Endothelial cell of hepatic sinusoid (primary cell): ENCODE results near the gene SEPTIN2.
"Not testable (repeated sequence)": the region's sequence is repeated elsewhere in the genome, so short reads cannot be mapped to it uniquely, and the experiment has no call there.

Experiments
- in situ Hi-C: cut with HindIII; loops from 2 replicates; pipeline ENCODE4 v1.10.0; 2017; ENCODE audit warnings: low sequenced_read_pairs

SEPTIN2 gene

GRCh38 chr2:241313543-241314095 is 2.1 kb upstream of the SEPTIN2 start:
- in situ Hi-C loops: no loop called here

- in situ Hi-C loops: no loop called here
Observed at GRCh38 chr2:241314226-241315092, 1.3 kb upstream of the SEPTIN2 start.

DNA sequence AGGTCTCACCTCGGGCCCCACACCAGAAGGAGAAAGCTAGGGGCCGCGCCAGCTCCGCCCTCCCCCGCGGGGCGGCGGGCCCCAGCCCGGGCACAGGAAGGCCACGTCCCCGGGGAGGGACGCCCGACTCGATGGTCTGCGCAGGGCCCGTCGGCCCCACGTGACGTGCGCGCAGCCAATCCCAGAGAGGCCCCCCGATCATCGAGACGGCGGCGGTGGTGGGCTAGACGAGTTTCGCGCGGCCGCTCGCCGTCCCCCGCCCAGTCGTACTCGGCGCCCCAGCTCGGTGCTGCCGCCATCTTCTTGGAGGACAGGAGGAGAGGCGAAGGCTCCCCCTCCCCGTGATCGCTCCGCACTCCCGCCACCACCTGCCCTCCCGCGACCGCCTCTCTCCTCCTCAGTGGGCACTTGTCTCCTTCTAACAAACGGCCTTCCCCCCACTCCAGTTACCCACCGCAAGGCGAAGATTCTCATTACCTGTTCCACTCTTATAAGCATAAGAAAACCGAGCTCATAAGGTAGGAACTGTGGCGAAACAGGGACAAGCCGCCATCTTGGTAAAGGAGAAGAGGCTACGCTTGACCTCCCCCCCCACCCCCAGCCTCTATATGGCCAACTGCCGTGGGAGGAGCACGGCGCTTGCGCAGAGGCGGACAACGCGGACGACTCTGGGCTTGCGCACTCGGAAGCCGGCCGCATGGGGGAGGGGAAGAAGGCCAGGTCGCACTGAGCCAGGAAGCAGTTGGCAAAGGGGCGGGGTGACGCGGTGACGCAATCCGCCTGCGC is 439 bp upstream of the SEPTIN2 start, which contains the start of gene HDLBP:
Gene HDLBP (minus strand): TSS at position 580 of the 786 bp plus-strand sequence. CDS start 48,803 bp downstream, outside the sequence.
- in situ Hi-C loops: no loop called here

GRCh38 chr2:241316825-241317224 is 1.1 kb downstream of the SEPTIN2 start:
- in situ Hi-C loops: no loop called here

DNA sequence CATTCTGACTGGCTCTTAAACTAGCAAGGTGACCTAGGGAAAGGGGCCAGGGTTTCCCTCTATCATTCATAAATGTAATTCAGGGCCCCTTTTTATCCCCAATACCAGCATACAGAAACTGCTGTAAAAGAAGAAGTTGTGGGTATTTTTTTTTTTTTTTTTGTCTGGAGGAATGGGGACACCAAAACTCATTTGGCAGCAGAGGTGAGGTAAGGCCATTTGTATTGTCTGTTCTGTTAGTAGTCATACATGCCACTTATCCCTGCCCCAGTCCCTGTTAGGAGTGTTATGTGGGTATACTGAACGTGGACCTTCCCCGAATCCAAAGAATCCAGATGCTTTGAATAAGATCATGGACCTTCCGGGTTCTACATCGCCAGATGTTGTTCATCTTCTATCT is 1.7 kb downstream of the SEPTIN2 start:
- in situ Hi-C loops: no loop called here

DNA sequence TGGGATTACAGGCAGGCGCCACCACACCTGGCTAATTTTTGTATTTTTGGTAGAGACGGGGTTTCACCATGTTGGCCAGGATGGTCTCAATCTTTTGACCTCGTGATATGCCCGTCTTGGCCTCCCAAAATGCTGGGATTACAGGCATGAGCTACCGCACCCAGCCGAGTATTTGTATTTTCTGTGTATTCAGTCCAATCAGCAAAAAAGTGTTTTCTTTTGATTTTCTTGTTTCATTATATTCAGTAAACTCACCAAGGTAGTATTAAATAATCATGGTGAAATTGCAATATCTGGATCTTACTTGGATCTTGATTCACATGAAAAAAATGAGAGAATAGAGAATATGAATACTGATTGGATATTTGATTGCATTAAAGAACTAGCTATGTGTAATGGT is 3.1 kb downstream of the SEPTIN2 start:
- in situ Hi-C loops: not testable (repeated sequence)

GRCh38 chr2:241320394-241320793 is 4.7 kb downstream of the SEPTIN2 start:
- in situ Hi-C loops: no loop called here

GRCh38 chr2:241321033-241321432 is 5.3 kb downstream of the SEPTIN2 start:
- in situ Hi-C loops: no loop called here

- in situ Hi-C loops: no loop called here
Observed at GRCh38 chr2:241321886-241322285, 6.2 kb downstream of the SEPTIN2 start.

GRCh38 chr2:241323778-241324177 is 8.1 kb downstream of the SEPTIN2 start:
- in situ Hi-C loops: no loop called here

DNA sequence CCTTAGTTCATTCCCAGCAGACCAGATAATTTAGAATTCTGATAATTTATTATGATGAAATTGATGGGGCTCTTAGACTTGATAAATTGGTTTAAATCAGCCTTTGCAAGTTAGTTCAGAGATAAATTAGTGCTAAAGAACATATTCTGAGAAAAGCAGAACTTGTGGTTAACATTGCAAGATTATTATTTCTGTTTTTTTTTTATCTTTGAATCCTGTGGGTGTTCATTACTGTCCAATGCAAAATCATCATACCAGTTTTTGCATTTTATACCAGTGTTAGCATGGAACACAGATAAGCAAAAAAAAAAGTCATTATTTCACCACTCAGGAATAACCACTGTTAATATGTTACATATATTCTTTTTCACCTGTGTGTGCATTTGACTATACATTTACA is 9.1 kb downstream of the SEPTIN2 start:
- in situ Hi-C loops: loop anchor here (5.0 kb wide), 1 partner anchor 108 kb away; no protein-coding TSS in a partner anchor

- in situ Hi-C loops: loop anchor here (5.0 kb wide), 1 partner anchor 107 kb away; no protein-coding TSS in a partner anchor
Observed at GRCh38 chr2:241325257-241325656, 9.5 kb downstream of the SEPTIN2 start.

- in situ Hi-C loops: loop anchor here (5.0 kb wide), 1 partner anchor 102 kb away; no protein-coding TSS in a partner anchor
Observed at GRCh38 chr2:241329669-241330615, 14.2 kb downstream of the SEPTIN2 start.

DNA sequence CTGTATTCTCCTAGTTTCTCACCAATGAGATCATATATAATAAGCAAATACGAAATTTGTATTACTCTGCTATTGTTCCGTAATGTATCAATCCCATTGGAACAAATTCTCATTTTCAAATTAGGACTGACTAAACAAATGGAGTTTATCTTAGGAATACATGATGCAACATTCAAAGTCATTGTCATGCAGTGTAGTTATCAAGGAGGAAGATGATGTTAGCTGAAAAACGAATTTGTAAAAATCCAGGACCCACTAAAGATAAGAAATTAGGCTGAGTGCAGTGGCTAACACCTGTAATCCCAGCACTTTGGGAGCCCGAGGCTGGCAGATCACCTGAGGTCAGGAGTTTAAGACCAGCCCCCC is 14.9 kb downstream of the SEPTIN2 start:
- in situ Hi-C loops: no loop called here

GRCh38 chr2:241334813-241335212 is 19.1 kb downstream of the SEPTIN2 start:
- in situ Hi-C loops: no loop called here

DNA sequence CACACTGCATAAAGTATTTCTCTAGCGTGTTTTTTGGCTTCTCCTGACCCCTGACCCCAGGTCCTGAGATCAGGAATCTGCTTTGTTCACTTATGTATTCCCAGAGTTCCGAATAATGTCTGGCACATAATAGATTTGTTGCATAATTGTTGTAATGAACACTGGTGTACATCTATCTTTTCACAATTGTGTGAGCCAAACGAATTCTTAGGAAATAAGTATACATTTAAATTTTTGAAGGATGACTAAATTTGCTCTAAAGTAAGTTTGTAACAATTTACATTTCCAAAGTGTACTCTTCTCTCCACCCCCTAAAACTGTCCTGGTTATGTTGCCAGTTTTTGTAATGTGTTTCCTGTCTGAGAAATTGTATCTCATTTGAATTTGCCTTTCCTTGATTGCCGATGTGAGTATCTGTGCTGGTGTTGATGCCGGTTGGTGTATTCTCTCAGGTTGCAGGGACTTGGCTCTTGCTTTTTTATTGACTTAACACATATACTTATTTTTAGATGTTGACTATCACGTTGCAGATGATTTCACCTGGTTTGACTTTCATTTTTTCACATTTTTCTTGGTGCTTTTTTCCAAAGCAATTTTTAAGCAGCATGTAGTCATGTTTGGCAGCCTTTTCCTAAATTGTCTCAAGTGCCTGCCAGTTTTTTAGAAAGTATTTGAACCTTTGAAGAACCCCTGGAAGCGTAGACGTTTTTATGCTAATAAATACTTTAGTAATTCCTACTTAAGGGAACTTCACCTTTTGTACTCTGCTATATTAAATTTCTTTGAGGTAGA is 24.3 kb downstream of the SEPTIN2 start:
- in situ Hi-C loops: no loop called here

DNA sequence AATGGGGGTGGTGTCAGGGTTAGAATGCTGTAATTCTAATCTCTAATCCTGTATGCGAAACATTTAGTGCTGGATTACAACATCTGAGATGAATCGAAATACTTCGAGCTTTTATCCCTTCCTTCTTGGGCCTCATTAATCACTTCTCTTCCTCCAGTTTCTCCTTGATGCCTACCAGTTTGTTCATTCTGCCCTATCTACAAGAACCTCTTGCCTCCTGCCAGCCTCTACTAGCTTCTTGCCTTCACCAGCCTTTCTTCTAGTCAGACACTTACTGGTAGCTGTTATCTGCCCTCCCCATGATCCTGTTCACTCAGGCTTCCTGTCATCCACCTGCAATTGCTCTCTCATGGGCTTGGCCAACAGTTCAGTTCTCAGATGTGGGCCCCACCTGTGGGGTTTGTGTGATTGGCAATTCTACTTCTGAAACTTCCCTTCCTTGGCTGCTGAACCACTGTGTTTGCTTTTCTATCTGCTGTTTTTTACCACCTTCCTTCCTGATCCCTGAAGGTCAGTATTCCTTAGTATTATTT is 25.0 kb downstream of the SEPTIN2 start:
- in situ Hi-C loops: no loop called here

GRCh38 chr2:241344925-241345651 is 29.4 kb downstream of the SEPTIN2 start:
- in situ Hi-C loops: no loop called here

- in situ Hi-C loops: no loop called here
Observed at GRCh38 chr2:241349941-241350340, 34.2 kb downstream of the SEPTIN2 start.
